Lower leg skin (tissue), 3 donors: ENCODE measurements around the gene ZNF768.

ENCODE experiments used
- CTCF ChIP-seq, 3 donors: fragments of 450-650 bp; IDR thresholded peaks; one replicate each; pipeline ENCODE4 v1.5.1; 2016; ENCODE audit warnings: antibody characterized with exemption in 3 of 3, mild to moderate bottlenecking in 3 of 3, moderate library complexity in 2 of 3
- POLR2A ChIP-seq, 2 donors: fragments of 450-650 bp; IDR thresholded peaks; one replicate each; pipeline ENCODE4 v1.6.1; 2016 to 2017; ENCODE audit warnings: antibody characterized with exemption in 2 of 2, mild to moderate bottlenecking in 1 of 2, moderate library complexity in 1 of 2

- no peak for TF ChIP-seq POLR2A (IDR thresholded peaks at IDR 0.05)
- no peak for TF ChIP-seq CTCF (IDR thresholded peaks at IDR 0.05)
Observed at GRCh38 chr16:30524575-30525568, 1.5 kb downstream of the ZNF768 start.
